HG03108 (cell line): ENCODE results near the gene ANXA8L1.
"Not testable (repeated sequence)": the region's sequence is repeated elsewhere in the genome, so short reads cannot be mapped to it uniquely, and the experiment has no call there.

Experiments used
- ATAC-seq: cut with Tn5 transposase; IDR thresholded peaks from one replicate; pipeline ENCODE4 v1.9.1; 2021; ENCODE audit warnings: moderate library complexity; ENCODE audit not compliant: unreplicated experiment

The ANXA8L1 gene, protein sequence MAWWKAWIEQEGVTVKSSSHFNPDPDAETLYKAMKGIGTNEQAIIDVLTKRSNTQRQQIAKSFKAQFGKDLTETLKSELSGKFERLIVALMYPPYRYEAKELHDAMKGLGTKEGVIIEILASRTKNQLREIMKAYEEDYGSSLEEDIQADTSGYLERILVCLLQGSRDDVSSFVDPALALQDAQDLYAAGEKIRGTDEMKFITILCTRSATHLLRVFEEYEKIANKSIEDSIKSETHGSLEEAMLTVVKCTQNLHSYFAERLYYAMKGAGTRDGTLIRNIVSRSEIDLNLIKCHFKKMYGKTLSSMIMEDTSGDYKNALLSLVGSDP

DNA sequence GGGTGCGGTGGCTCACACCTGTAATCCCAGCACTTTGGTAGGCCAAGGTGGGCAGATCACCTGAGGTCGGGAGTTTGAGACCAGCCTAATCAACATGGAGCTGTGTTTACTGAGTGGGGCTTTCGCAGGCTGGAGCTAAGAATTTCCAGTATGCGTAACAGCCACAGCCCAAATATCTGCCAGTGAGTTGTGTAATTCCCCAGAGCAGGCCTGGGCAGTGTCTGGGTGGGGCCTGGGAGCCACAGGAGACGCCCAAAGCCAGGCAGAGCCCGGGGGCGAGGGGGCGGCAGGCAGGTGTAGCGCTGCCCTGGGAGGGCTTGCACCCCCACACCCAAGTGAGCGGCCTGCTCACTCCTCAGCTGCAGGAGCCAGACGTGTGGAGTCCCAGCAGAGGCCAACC, at the start of gene ANXA8L1:
Gene ANXA8L1 (plus strand): TSS at position 371 of the 400 bp plus-strand sequence. CDS start 76 bp downstream, outside the sequence.
- not testable (repeated sequence) for ATAC-seq

DNA sequence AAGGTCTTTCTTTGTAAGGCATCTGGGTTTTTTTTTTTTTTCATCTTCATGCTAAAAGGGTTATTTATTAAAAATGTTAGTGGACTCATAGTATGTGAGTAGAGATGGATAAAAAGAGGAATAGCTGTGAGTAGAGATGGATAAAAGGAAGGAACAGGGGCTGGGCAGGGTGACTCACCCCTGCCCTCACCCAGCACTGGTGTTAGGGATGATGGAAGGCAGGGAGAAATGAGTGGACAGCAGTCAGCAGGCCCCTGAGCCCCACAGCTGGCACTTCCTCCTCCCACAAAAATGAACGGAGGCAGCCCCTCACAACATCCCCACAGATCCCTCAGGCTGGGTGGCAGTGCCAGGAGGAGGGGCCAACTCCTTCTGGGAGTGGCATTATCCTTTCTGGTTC, 49.5 kb upstream of the ANXA8L1 start:
- ATAC-seq = no peak

DNA sequence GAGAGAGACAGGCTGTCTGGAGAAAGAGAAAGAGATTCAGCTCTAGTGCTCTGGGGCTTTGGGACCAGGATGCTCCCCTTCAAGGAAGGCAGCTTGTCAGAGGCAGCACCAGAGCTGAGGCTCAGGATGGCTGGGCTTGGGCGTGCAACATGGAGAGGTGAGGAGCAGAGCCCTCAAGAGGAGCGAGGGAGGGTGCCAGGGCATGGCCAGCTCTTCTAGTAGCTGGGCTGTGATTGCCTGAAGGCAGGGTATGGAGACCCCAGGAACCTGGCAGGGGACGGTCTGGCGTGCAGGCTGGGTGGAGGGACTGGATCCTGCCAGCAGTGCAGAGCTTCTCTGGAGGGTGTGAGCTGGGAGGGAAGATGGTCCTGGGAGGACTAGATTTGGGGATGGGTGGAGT, 48.6 kb upstream of the ANXA8L1 start:
- ATAC-seq = no peak

DNA sequence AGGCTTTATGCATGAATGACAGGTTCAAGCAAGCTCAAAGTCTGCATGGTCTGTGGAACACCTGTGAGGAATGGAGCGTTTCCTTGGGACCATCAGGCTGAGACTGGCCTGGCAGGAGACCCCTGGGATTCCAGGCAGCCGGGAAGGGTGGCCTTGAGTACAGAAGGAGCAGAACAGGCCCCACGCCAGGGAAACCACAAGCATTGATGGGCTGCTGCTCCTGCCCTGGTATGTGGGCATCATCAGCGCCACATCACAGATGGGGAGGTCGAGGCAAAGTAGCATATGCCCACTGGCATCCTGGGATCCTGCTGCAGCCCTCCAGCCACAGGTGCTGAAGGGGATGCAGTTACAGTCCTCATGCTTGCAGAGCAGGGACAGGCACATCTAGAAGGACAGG, 47.9 kb upstream of the ANXA8L1 start:
- no peak for ATAC-seq

DNA sequence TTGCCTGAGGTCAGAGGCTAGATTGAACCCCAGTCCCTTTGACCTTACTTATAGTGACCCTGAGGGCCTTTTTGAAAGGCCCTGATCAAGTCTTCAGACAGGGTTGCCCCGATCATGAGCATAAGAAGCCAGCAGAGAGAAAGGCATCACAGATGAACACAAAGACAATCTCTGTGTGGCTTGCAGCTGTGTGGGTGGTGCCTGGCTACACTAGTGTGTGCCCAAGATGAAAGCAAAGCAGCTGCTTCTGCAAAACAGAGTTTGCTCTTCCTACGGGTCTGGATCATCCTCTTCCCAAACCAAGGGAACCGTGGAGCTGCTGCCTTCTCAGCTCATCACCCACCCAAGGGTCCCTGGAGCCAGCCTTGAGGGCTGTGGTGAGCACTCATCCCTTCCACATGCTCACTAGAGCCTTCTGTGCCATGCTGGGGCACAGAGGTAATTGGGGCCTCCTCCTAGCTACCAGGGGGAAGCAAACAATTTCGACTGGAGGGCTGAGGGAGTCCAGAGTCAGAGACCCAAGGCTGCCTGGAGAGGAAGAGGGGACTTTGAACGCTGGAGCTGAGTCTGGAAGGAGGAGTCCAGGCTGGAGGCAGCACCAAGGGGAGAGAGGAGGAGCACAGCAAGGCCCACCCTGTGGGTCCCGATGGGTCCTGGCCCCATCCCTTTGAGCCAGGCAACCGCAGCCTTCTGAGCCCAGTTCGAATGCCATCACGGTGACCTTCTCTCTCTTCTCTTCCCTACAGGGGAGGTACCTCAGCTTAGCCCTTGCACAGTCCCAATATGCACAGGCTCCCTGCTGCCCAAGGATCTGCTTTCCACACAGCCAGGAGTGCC, 46.5 kb upstream of the ANXA8L1 start:
- ATAC-seq = no peak

DNA sequence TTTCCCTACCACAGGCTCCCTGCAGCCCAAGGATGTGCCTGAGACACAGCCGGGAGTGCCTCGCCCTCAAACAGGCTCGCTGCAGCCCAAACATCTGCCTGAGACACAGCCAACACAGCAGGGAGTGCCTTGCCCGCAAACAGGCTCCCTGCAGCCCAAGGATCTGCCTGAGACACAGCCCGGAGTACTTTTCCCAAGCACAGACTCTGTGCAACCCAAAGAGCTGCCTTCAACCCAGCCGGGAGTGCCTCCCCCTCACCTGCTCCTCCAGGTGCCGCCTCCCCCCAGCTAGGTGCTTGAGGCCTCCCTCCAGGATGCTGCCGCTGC, 45.9 kb upstream of the ANXA8L1 start:
- no peak for ATAC-seq

DNA sequence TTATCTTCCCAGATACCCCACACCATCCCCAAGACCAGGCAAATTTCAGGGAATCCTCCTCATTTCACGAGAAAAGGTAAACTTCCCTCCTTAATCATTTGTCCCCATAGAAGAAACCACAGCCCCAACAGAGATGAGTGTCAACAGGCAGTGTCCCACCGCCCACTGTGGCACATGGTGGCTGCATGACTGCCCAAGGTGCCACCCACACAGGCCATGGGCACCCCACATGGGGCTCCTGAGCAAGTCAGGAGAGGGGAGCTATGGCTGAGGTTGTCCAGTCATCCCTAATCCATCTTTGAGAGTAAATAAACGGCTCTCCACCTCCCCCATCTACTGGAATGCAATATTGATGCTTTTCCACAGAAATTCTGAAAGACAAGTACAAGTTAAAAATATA, 44.7 kb upstream of the ANXA8L1 start:
- ATAC-seq = no peak

DNA sequence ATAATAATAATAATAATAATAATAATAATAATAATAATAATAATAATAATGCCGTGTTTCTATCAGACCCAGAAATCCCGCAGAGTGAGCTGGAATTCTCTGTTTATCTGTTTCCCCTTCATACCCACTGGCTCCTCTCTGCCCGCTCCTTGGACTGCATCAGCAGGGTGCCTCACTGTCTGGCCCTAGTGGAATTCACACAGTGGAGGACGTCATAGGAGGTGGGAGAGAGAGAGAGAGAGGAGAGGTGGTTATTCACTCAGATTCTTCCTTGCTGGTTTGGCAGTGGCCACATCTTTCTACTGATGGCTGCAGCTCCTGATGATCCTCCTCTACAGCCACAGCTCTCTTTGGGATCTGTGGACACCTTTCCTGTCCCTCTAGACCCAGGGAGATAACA, 10.1 kb upstream of the ANXA8L1 start:
- ATAC-seq = not testable (repeated sequence)

DNA sequence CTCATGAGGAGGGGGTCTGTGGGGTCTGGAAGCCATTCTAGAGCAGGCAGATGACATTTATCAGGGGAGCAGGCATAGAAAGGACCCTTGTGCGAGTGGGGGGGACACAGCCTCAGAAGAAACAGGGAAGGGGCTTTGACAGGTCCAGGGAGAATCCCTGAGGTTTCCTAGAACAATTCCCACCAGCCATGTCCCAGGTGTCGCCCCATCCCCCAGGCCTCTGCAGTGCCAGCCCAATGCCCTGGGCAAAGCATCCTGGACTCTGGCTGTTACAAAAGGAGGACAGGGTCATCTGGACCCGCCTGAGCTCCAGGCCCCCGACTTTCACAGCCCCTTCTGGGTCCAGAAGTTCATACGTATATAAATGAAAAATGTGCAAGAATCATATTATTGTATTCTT, 8.4 kb upstream of the ANXA8L1 start:
- not testable (repeated sequence) for ATAC-seq

DNA sequence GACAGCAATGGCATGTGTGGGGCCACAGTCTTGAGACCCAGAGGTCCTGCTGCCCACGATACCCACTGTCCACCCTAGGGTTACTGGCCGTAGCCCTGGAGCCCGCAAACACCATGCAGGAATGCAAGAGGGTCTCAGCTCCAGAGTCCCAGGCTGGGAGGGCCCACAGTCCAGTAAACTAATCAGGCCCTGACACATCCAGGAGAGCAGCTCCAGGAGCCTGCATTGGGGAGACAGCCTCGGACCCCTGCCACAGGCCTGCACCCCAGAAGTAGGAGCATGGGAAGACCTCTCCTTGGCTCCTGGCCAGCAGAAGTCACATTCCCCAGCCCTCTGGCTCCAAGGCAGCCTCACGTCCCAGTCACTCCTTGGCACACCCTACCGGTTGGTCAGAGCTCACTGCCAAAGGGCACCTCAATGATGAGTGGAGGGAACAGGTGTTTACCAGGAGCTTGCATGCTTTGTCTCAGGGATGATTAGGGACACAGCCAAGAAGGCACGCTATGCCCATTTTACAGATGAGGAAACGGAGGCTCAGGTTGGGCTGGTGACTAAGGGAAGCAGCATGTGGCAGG, 7.8 kb upstream of the ANXA8L1 start:
- ATAC-seq = not testable (repeated sequence)

DNA sequence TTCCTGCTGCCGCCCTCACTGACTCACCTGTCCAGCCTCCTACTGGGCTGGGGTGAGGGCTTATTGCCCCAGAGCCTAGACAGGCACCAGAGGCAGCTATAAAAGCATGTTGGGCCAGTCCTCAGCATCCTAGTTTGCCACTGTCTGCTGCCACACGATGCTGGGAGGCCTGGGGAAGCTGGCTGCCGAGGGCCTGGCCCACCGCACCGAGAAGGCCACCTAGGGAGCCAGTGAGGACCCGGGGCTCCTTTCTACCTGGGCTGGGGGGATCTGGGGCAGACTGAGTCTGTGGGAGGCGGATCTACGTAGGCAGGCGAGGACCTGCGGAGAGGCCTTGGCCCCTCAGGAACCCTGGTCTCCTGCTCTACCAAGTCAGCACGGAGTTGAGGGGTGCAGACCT, 6.6 kb upstream of the ANXA8L1 start:
- not testable (repeated sequence) for ATAC-seq

DNA sequence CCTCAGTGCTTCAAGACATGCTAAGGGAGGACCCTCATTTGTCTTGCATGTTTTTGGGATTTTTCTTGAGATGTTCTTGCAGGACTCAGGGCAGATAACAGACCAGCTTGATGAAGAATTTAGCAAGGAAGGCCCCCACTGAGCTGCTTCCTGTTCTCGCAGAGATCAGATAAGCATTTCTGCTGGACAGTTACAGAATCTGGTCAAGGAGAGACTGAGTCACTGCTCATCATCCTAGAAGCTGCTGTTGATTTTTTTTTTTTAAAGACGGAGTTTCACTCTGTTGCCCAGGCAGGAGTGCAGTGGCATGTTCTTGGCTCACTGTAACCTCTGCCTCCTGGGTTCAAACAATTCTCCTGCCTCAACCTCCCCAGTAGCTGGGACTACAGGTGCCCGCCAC, 1.2 kb upstream of the ANXA8L1 start:
- not testable (repeated sequence) for ATAC-seq

DNA sequence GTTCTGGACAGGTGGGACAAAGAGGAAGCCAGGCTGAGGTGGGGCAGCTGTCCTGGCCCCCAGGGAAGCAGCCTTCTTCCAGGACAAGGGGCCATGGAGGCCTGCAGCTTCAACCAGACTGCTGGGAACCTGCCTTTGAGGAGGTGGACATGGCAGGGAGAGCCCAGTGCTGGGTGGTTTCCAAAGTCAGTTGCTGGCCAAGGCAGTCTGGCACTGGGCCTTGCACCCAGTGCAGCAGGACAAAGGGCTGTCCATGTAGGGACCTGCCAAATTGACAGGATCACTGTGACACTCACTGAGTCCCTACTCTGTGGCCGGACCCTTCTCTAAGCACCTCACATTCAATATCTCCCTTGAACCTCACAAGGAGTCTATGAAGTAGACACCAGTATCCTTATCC, 1.4 kb downstream of the ANXA8L1 start:
- ATAC-seq = not testable (repeated sequence)

DNA sequence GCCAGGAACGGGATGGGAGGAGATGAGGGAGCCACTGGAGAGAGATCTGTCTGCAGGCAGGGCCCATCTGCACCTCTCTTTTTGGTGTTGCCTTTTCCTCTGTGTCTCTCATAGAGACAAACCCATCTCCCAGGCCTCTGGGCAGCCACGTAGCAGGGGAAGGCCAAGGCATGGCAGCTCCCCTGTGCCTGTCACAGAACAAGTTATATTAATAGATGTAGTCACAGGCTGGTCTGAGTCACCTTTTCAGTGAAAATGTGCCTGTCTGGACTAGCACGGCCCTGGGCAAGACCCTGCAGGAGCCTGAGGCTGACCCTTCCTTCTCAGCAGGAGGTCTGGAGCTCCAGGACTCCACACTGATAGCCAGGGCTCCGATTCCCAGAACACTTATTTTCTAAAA, 2.1 kb downstream of the ANXA8L1 start:
- not testable (repeated sequence) for ATAC-seq

DNA sequence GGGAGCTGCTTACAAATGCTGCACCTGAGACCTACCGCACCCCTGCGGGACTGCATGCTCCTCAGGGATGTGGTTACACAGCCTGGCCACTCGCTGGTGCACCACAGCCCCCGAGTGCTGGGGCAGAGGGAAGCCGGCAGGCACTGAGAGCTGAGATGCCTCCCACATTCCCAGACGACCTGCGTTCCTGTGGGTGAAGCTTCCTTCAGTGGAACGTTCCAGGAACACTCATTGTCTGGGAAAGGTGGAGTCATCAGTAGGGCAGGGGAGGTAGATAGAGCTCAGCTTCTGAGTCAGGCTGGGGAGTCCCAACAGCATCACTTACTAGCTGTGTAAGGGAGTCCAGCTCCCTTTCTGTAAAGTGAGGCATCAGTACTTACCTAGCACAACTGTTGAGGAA, 2.5 kb downstream of the ANXA8L1 start:
- ATAC-seq = not testable (repeated sequence)

DNA sequence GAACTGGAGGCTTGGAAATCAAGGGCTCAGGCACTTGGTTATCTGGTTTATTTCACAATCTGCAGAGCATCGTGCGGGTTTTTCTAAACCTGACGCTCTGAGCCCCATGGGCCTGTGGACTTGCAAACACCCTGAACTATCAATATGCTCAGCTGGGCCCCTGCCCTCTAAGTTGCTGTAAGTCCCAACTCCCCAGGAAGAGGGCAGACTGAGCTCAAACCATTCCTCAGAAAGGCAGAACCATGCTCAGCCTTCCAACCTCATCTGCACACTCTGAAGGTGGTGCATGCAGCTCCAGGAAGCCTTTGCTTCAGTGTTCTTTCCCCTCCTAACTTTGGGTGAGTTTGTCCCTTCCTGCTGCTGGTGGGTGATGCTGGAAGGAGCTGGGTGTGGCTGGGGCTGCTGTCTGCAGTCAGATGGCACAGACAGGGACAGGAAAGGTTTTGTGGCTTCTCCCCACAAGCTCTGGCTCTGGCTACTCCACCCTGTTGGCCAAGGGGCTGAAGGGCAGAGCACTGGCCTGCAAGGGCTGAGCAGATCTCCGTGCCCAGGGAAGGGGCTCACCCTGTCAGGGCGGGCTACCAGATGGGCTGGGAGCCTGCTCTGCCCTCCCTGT, 3.8 kb downstream of the ANXA8L1 start:
- ATAC-seq = not testable (repeated sequence)

DNA sequence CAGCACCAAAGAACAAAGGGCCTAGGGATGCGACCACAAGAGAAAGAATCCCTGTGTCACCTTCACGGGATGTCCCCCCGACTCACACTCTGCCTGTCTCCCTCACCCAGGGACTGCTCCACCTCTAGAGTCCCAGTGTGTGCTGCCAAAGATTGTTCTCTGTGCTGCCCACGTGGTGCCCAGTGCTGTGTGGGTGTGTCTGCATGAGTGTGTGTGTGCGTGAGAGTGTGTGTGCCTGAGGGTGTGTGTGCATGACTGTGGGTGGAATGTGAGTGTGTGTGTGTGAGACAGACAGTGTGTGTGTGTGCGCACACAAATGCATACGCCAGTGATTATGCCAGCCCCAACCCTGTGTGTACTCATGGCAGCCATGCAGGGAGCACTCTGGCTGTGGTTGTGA, 10.3 kb downstream of the ANXA8L1 start:
- ATAC-seq = not testable (repeated sequence)

DNA sequence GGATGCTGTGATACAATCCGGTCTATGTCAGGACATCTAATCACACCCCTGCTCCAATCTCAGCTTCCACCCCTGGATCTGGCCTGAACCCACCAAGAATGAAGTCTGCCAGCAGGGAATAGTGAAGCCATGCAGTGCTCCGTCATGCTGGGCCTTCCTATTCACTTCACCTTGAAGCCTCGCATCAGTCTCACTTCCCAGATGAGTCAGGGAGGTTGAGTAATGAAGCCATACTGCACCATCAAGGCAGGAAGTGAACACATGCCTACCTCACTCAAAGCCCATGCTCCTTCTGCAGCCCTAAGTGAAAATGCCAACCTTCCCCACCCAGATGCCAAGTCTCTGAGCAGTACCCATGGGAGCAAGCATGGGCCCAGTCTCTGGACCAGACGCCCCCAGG, 11.1 kb downstream of the ANXA8L1 start:
- peak; percentile 66 for ATAC-seq

DNA sequence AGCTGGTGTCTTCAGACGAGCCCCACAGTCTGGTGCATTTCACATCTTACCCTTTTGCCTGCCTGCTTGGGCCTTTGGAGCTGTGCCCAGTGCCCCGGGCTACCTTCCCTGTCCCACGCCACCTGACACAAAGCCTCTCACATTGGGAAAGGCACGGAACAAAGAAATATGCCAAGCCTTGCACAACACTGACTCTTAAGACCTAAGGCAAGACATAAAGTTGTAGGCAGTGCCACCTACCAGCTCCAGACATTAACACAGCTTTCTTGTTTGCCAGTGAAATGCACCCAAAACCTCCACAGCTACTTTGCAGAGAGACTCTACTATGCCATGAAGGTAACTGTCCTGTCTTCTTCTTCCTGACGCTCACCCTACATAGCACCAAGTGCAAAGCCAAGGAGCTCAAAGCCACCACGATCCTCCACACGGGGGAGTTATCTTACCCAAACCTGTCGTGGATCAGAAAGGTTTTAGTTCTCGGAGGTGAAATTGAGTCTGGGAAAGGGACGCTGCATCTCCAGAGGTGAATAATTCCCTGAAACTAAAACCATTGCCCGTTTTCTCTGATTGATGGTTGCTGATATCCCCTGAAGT, 11.8 kb downstream of the ANXA8L1 start:
- not testable (repeated sequence) for ATAC-seq

DNA sequence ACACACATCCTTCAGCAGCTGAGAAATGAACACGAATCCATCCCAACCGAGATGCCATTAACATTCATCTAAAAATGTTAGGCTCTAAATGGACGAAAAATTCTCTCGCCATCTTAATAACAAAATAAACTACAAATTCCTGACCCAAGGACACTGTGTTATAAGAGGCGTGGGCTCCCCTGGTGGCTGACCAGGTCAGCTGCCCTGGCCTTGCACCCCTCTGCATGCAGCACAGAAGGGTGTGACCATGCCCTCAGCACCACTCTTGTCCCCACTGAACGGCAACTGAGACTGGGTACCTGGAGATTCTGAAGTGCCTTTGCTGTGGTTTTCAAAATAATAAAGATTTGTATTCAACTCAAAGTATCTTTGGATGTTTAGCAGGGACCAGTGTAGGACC, 15.8 kb downstream of the ANXA8L1 start:
- ATAC-seq = not testable (repeated sequence)
